ENCODE data around the gene LLGL2.

Gene LLGL2

DNA sequence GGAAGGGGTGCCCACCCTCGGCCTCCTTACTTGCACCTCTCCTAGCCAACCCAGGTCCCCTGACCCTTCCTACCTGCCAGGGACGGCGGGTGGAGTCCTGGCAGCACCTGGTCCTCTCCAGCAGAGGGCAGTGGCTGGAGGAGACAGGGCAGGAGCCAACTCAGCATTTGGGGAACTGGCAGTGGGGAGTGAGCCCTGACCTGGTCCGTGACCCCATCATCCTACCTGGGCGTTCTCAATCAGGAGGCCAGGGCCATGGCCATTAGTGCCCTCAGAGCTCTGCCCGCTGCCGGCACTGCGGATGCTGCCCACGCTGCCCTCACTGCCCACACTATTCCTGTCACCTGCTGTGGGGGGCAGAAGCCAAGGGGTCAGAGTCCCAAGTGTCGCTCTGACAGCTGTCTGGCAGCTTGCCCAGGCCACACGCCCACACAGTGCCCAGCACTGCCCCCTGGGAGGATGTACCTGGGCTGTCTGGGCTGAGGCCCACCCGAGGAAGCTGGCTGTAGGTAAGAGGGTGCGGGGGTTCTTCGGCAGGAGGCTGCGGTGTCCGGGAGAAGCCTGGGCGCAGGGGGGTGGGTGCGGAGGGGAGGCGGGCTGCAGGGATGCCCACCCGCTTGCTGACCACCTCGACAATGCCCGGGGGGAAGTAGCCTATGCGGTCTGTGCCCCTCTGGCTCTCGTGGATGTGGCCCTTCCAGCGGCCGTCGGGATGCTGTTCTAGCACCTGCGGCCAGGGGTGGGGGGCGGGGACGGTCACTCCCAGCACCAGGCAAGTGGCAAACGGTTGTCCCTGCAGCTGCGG, 20.9 kb upstream of the LLGL2 start:
- no peak overlapping the region for H3K27ac ChIP-seq
- TF ChIP-seq CTCF (IDR thresholded peaks at IDR 0.05) (peak; percentile 80), ZFX (IDR thresholded peaks at IDR 0.05; ENCODE audit: borderline replicate concordance) (no peak)

GRCh38 chr17:75505152-75505409, 20.4 kb upstream of the LLGL2 start:
- H3K27ac ChIP-seq = no peak overlapping the region
- TF ChIP-seq ZFX (IDR thresholded peaks at IDR 0.05; ENCODE audit: borderline replicate concordance) (no peak), CTCF (IDR thresholded peaks at IDR 0.05) (no peak)

DNA sequence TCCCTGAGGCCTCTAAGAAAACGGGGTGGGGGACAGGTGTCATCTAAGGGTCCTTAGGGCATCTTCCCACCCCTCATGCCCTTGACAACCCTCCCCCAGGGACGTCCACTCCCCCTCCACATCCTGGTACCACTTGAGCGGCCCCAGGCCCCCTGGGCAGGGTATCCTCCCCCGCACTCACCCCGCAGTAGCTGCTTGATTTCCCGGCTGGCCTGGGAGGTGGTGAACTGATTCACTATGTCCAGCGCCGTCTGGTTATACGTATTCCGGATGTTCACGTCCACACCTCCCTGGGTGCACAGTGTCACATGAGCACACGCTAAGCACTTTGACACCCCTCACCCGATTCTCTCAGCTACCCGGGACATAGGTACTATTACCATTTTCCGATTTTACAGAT, 19.9 kb upstream of the LLGL2 start:
- H3K27ac ChIP-seq = 0 out of 2 replicates have a peak overlapping the region, but pooled peaks have one; percentile 8
- no peak for TF ChIP-seq CTCF (IDR thresholded peaks at IDR 0.05)
- no peak for TF ChIP-seq ZFX (IDR thresholded peaks at IDR 0.05; ENCODE audit: borderline replicate concordance)

DNA sequence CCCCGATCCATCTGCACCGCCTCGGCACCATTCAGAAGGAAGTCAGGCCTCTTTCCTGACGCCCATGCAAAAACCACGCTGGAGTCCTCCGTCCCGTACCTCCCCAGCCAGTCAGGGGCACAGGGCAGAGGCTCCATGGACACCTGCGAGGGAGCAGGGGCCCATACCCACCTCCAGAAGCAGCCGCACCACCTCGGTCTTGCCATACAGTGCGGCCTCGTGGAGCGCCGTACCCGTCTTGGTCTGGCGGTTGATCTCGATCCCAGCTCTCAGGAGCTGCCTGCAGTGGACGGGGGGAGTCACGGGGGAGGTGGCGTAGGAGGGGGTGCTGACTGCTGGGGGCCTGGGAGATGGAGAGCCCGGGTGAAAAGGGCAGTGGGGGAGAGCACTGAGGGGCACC, 19.4 kb upstream of the LLGL2 start:
- no peak for TF ChIP-seq CTCF (IDR thresholded peaks at IDR 0.05)
- H3K27ac ChIP-seq = no peak overlapping the region

DNA sequence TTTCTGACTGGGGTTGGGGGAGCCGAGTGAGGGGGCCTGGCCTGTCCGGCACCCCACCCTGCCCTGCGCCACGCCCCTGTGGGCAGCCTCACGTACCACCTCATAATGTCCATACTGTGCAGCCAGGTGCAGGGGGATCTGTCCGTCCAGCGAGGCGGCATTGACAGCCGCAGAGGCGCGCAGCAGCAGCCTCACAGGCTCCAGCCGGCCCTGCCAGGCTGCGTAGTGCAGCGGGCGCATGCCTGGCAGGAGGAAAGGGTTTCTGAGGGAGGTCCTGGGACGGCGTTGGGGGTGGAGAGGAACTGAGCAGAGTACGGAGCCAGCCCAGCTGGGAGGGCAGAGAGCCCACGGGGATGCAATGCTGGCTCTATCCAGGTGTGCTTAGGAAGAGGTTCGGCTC, 18.6 kb upstream of the LLGL2 start:
- TF ChIP-seq CTCF (IDR thresholded peaks at IDR 0.05) = no peak
- TF ChIP-seq ZFX (IDR thresholded peaks at IDR 0.05; ENCODE audit: borderline replicate concordance) = no peak
- H3K27ac ChIP-seq = no peak overlapping the region

DNA sequence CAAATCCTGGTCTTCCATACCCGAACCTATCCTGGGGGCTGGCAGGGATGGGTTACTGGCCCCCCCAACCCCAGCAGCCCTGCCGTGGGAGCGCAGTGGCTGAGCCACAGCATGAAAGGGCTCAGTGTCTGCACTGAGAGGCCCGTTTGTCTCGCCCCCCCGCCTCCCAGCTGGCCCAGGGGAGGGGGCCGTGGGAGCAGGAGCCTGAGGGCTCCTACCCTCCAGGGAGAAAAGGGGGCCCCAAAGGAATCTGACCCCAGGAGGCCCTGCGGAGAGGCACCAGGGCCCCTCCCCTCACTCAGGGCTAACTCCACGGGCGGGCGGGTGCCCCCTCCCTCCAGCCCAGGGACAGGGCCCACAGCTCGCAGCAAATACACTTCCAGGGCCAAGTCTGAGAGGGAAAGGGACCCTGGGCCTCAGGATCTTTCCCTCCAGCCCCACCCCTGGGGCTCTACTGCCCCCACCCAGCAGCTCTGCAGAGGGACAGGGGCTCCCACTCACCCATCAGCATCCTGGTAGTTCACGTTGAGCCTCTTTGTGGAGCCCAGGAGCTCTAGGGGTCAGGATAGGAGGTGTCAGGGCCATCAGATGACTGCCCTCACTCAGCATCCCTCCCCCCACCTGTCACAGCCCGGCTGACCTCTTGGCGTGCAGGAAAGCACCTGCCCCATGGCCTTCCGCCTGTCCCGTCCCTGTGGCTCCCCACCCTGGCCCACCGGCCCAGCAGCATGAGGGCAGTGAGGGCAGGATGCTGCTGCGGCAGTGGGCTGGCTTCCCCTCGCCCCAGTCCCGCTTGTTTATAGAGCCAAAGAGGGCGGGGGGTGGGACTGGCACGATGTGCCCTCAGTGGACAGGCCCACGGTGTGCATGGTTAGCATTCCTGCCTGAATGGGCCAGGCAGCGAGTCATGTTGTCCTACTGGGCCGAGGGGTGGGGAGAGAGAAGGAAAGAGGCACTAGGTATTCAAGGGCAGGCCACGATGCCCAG, 17.5 kb upstream of the LLGL2 start:
- no peak overlapping the region for H3K27ac ChIP-seq

More for the DNA sequence above, 17.5 kb upstream of the LLGL2 start:
- TF ChIP-seq ZFX (IDR thresholded peaks at IDR 0.05; ENCODE audit: borderline replicate concordance) (no peak), CTCF (IDR thresholded peaks at IDR 0.05) (no peak)

Measured in 22Rv1 (cell line).